Epithelial cell of esophagus (primary cell): ENCODE data around the gene LRPAP1.

Experiments used
- DNase-seq: peaks from one replicate; pipeline ENCODE4 v3.0.0; 2010; ENCODE audit warnings: low read depth
- H3K4me3 ChIP-seq: 2 replicates; pipeline ENCODE4 v1.5.1; 2011; ENCODE audit warnings: mild to moderate bottlenecking, low read length, control low read depth
- TF ChIP-seq, protein P1 (sequence below): IDR thresholded peaks from 2 replicates; pipeline ENCODE4 v1.5.1; 2011; ENCODE audit warnings: low read depth, mild to moderate bottlenecking, low read length, control low read depth, inconsistent platforms; ENCODE audit not compliant: insufficient read depth; ENCODE audit errors: missing control alignments

The LRPAP1 gene

GRCh38 chr4:3467601-3468031 is 64.6 kb downstream of the LRPAP1 start:
- DNase-seq: no peak
- TF ChIP-seq, protein P1, sequence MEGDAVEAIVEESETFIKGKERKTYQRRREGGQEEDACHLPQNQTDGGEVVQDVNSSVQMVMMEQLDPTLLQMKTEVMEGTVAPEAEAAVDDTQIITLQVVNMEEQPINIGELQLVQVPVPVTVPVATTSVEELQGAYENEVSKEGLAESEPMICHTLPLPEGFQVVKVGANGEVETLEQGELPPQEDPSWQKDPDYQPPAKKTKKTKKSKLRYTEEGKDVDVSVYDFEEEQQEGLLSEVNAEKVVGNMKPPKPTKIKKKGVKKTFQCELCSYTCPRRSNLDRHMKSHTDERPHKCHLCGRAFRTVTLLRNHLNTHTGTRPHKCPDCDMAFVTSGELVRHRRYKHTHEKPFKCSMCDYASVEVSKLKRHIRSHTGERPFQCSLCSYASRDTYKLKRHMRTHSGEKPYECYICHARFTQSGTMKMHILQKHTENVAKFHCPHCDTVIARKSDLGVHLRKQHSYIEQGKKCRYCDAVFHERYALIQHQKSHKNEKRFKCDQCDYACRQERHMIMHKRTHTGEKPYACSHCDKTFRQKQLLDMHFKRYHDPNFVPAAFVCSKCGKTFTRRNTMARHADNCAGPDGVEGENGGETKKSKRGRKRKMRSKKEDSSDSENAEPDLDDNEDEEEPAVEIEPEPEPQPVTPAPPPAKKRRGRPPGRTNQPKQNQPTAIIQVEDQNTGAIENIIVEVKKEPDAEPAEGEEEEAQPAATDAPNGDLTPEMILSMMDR: no peak
- H3K4me3 ChIP-seq: no peak overlapping the region

GRCh38 chr4:3466691-3467600 is 65.3 kb downstream of the LRPAP1 start:
- H3K4me3 ChIP-seq: no peak overlapping the region
- TF ChIP-seq, protein P1: no peak
- no peak for DNase-seq

- DNase-seq: no peak
- no peak overlapping the region for H3K4me3 ChIP-seq
- TF ChIP-seq, protein P1: no peak
Observed at GRCh38 chr4:3465698-3466671, 66.2 kb downstream of the LRPAP1 start.

- TF ChIP-seq, protein P1: no peak
- H3K4me3 ChIP-seq: no peak overlapping the region
- DNase-seq: no peak
Observed at GRCh38 chr4:3464911-3465697, 67.1 kb downstream of the LRPAP1 start.

- TF ChIP-seq, protein P1: no peak
- H3K4me3 ChIP-seq: no peak overlapping the region
- DNase-seq: no peak
Observed at GRCh38 chr4:3464349-3464905, 67.8 kb downstream of the LRPAP1 start.
